Skin of body (tissue), 2 donors: ENCODE measurements around the gene SUPT5H. TPM values are rescaled to one million over a fixed set of nuclear protein-coding genes. Genes with fewer than 3 reads are reported as not detected.
A peak's percentile ranks its signal among the peaks of the same experiment; 100 is the strongest.
"Not testable (repeated sequence)": the region's sequence is repeated elsewhere in the genome, so short reads cannot be mapped to it uniquely, and the experiment has no call there.

Experiments
- DNase-seq: peaks from one replicate; lab custom pipeline; 2025; lab: John Stamatoyannopoulos, UW
- total RNA-seq: library from RNA; depleted of rRNA; stranded (reverse); fragments of >200 nt; gene quantifications from one replicate; pipeline ENCODE4 v1.2.3, GENCODE V29; 2014

SUPT5H gene
- total RNA-seq, 1 donor from 2014 or later: 32.9 TPM

GRCh38 chr19:39424934-39425333, 20.4 kb upstream of the SUPT5H start:
- DNase-seq: no peak

DNA sequence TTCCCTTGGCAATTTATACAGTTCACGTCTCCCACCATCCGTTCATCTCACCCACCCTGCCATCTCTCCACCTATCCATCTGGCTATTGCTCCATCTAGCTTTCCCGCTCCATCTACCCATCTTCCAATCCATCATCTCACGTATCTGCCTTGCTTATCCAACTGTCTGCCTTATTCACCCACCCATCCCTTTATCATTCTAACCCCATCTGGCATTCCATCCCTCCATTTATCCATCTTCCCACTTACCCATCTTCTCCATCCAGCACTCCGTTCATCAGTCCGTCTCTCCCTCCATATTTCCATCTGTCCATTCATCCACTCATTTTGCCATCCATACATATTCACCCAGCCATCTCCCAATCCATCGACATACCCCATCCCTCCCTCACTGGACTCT, 19.6 kb upstream of the SUPT5H start:
- no peak for DNase-seq

- DNase-seq: peak; percentile 28
These were observed 19.2 kb upstream of the SUPT5H start for GRCh38 chr19:39426170-39426569.

GRCh38 chr19:39427707-39428106, 17.7 kb upstream of the SUPT5H start:
- no peak for DNase-seq

DNA sequence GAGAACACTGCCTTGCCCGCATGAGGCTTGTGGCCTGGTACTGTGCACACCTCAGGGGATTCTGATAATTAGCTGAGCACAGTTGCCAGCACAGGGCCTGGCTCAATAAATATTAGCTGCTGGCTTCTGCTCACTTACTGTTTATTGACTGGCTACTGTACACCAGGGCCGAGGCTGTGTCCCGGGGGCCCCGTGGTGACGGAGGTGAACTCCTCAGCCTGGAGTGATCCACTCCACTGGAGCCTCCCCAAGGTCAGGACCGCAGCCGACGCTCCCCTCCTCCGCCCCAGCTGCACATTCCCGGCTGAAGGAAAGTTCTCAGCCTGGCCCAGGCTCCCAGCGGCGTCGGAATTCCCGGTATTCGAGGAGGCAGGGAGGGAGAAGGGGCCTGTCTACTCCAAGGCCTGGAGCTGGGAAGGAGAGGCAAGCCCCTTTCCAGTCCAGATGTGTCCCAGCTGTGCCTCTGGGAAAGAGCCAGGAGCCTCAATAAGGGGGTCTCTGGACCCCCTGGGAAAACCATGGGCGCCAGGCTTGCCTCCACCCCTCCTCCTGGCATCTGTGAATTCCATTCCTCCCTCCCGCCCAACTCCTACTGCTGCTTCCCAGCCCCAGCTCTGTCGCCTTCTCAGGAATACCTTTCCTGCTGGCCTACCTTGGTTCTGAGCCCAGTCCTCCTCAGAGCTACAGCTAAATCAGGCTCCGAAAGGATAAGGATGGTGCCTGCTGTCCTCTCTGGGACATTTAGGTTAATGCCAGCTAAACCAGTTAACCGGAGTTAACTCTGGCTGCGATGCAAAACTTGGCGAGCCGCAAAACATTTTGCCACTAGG, 16.9 kb upstream of the SUPT5H start:
- peak; percentile 91 for DNase-seq

DNA sequence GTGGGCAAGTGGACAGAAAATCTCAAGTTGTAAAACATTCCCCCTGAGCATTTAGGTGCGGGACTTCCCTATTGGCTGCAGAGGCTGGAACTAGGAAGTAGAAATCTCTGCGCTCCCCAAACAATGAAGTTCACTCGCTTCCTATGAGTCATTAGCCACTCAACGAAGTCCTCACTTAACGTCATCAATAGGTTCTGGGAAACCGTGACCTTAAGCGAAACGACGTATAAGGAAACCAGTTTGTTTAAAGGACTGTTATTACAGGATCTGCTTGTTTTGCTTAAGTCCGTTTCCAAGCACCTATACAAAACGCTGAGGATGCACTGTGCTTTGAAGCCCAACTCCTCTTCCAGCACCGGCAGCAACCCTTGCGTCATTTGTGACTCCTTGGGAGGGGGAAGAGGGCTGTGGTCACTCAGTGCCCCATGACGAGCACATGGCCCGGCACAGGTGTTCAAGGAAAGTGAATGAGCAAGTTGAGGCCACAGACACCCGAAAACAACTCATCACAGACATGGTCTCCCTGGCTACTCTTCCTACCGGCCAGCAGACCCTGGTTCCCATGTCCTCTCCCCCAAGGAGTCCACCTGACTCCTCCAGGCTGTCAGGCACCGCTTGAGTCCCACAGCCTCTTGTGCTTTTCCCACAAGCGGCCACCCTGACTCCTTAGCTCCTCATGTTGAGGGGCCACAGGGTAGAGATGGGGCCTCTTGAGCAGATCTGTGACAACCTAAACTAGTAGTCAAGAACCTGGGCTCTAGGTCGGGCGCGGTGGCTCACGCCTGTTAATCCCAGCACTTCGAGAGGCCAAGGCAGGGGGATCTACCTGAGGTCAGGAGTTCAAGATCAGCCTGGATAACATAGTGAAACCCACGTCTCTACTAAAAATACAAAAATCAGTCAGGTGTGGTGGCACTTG, 14.4 kb upstream of the SUPT5H start:
- peak; percentile 39 for DNase-seq

DNA sequence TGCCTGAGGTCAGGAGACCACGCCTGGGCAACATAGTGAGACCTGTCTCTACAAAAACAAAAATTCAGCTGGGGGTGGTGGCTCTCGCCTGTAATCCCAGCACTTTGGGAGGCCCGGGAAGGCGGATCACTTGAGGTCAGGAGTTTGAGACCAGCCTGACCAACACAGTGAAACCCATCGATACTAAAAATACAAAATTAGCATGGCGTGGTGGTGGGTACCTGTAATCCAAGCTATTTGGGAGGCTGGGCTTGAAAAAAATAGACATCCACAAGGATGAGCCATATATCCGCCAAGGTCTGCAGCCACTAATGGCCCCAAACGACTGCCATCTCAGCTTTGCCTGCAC, 12.7 kb upstream of the SUPT5H start:
- DNase-seq: no peak

DNA sequence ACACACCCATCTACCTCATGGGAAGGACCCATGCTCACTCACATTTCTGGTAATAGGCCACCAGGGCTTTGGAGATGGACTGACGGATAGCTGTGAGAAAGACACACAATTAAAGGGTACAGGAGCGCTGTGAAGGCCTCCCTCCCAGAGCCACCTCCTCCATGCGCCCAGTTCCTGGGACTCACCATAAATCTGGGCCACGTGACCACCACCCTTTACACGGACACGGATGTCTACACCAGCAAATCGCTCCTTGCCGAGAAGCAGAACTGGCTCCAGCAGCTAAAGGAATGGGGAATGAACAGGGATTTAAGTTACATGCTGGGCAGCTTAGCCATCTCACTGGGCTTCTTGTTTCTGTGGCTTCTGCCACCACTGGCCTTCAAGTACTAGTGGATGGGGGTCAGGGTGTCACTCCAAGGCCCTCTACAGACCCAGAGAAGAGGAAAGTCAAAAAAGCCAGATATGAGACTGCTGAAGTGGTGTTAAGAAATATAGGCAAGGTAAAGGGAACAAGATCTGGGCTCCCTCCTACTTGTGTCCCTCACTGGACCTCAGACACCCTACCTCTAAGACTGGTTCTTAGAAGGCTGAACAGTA, 11.8 kb upstream of the SUPT5H start:
- no peak for DNase-seq

- no peak for DNase-seq
These were observed 11.0 kb upstream of the SUPT5H start for GRCh38 chr19:39434123-39435076.

GRCh38 chr19:39435499-39436349, 9.7 kb upstream of the SUPT5H start, which contains the start of gene RPS16:
Gene RPS16, minus strand, starts transcription at chr19:39435949. Its CDS starts 54 bp downstream, at chr19:39435895.
- peak; percentile 96 for DNase-seq

DNA sequence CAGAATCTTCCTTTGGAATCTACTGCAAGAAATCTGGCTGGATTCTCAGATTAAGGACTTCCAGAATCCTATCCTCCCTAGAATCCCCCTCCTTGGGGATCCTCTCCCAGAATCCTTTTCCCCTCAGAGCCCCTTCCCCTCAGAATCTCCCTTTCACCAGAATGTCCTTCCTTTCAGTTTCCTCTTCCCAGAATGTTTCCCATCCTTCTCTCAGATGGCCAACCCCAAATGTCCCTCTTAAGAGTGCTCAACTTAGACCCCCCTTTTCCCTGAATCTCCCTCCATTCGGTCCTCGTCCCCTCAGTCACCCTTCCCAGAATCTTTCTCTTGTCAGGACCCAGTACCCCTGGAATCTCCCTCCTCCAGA, 9.0 kb upstream of the SUPT5H start:
- no peak for DNase-seq

DNA sequence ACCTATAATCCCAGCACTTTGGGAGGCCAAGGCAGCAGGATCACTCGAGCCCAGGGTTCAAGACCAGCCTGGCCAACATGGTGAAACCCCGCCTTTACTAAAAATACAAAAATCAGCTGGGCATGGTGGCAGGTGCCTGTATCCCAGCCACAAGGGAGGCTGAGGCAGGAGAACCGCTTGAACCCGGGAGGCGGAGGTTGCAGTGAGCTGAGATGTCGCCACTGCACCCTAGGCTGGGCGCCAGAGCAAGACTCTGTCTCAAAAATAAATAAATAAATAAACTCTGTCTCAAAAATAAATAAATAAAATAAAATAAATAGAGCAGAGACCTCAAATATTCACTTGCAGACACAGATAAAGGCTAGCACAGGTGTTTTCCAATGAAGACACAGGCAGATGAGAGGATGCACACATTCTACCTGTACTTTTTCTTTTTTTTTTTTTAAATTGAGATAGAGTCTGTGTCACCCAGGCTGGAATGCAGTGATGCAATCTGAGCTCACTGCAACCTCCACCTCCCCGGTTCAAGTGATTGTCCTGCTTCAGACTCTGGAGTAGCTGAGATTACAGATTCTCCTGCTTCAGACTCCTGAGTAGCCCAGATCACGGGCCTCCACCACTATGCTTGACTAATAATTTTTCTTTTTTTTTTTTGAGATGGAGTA, 7.0 kb upstream of the SUPT5H start:
- DNase-seq: no peak

- DNase-seq: no peak
These were observed 685 bp upstream of the SUPT5H start for GRCh38 chr19:39444598-39445195.

DNA sequence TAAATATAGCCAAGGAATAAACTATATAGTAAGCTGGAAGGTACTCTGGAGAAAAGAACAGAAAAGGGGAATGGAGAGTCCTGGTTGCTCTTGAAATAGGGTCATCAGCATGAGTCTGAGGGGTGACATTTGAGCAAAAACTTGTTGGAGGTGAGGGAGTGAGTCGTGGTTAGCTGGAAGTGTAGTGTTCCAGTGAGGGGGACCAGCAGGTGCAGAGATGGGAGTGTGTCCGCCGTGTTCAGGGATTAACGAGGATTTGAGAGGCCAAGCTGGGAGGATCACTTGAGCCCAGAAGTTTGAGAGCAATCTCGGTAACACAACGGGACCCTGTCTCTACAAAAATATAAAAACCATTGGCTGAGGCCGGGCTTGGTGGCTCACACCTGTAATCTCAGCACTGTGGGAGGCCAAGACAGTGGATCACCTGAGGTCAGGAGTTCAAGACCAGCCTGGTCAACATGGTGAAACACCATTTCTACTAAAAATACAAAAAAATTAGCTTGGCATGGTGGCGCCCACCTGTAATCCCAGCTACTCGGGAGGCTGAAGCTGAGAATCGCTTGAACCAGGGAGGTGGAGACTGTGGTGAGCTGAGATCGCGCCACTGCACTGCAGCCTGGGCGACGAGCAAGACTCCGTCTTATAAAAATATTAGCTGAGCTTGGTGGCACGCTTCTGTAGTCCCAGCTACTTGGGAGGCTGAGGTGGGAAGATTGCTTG, 1.1 kb downstream of the SUPT5H start:
- no peak for DNase-seq

DNA sequence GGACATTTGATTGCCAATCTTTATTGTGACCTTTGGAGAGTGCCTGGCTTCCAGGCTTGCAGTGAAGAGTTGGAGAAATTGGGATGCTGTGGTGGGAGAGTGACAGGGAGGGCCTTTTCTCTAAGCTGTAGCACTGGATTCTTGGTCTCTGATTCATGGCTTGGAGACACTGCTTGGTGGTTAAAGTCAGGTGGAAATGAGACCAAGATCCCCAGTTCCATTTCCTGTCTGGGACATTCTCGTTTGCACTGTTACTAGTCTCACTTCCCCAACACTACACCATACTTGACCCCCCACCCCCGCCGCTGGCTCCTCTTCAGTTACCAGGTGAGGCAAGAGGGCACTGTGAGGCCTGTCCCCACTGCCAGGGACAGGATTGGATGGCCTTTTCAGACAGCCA, 2.9 kb downstream of the SUPT5H start:
- DNase-seq: no peak

- no peak for DNase-seq
These were observed 3.9 kb downstream of the SUPT5H start for GRCh38 chr19:39449116-39449797.

DNA sequence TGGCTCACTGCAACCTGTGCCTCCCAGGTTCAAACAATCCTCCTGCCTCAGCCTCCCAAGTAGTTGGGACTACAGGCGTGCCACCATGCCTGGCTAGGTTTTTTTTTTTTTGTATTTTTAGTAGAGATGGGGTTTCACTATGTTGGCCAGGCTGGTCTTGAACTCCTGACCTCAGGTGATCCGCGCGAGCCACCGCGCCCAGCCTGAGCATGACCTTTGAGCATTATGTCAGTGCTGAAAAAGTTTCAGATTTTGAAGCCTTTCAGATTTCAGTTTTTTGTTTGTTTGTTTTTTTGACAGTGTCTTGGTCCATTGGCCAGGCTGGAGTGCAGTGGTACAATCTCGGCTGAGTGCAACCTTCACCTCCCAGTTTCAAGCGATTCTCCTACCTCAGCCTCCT, 5.9 kb downstream of the SUPT5H start:
- DNase-seq: not testable (repeated sequence)

DNA sequence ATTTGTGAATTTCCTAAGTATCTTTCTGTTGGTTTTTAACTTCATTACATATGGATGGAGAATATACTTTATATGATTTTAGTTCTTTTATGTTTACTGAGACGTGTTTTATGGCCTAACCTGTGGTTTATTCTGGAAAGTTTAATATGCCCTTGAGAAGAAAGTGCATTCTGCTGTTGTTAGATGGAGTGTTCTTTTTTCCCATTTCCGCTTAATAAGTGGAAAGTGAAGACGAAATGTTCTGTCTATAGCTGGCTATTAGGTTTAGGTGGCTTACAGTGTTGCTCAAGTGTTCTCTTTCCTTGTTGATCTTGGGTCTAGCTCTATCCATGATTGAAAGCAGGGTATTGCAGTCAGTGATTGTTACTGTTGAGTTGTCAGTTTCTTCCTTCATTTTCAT, 18.0 kb downstream of the SUPT5H start:
- DNase-seq: no peak
